Measurements from ENCODE around the gene ITGB6.
A peak's percentile ranks its signal among the peaks of the same experiment; 100 is the strongest.

Gene ITGB6

DNA sequence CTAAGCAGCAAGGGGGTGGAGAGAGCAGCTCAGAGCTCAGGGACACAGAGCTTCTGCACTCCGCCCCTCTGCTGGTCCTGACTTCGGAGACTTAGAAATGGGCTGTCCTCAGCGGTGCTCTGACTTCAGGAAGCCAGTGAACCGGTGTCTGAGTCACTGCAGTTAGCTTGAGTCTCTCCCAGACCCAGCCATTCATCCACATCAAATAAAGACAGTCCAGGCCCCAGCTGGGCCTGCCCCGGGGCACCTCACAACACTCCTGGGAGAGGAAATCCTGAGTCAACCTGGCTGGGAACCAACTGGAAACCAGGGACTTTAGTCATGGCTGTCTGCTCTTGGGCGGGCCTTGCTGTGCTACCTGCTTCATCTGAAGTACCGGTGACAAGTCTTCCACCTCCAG, 5.4 kb upstream of the ITGB6 start:
- peak overlapping the region; percentile 46 for H3K27ac ChIP-seq
- TF ChIP-seq, protein P1, sequence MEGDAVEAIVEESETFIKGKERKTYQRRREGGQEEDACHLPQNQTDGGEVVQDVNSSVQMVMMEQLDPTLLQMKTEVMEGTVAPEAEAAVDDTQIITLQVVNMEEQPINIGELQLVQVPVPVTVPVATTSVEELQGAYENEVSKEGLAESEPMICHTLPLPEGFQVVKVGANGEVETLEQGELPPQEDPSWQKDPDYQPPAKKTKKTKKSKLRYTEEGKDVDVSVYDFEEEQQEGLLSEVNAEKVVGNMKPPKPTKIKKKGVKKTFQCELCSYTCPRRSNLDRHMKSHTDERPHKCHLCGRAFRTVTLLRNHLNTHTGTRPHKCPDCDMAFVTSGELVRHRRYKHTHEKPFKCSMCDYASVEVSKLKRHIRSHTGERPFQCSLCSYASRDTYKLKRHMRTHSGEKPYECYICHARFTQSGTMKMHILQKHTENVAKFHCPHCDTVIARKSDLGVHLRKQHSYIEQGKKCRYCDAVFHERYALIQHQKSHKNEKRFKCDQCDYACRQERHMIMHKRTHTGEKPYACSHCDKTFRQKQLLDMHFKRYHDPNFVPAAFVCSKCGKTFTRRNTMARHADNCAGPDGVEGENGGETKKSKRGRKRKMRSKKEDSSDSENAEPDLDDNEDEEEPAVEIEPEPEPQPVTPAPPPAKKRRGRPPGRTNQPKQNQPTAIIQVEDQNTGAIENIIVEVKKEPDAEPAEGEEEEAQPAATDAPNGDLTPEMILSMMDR (IDR thresholded peaks at IDR 0.05): no peak
- H3K9ac ChIP-seq: no peak overlapping the region
- peaks cover 27% of the 10 kb centered on the region for H3K4me1 ChIP-seq
- no peak overlapping the region for H3K4me2 ChIP-seq (ENCODE audit: low read length)
- no peaks in the 10 kb centered on the region for H3K9me3 ChIP-seq (ENCODE audit: control insufficient read depth, low read length)
- no peaks in the 10 kb centered on the region for H3K36me3 ChIP-seq (ENCODE audit: control insufficient read depth, insufficient read depth, low read length)
- peak overlapping the region; percentile 84 for H2AFZ ChIP-seq
- no peaks in the 10 kb centered on the region for H3K27me3 ChIP-seq (ENCODE audit: control insufficient read depth, insufficient read depth, low read length)
- no peaks in the 10 kb centered on the region for H3K79me2 ChIP-seq
- no peak overlapping the region for H3K4me3 ChIP-seq (ENCODE audit: low read depth, low read length)

DNA sequence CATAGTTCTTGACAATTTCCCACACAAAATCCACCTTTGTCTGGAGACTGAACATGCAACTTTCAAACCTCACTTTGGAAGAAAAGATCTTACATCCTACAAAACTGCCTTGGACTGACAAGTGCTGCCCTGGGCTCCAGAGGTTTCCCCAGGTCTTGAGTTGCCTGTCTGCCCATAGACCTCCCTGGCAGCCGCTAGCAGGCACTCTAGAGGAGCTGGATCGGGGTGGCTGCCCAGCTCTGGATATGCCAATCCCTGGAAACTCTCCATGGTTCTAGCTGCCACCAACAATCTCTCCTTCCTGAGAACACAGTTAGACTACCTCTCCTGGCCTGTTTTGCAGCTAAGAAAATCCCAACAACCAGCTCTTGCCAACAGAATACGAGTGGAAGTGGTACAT, 3.4 kb upstream of the ITGB6 start:
- Histone ChIP-seq H3K79me2 (no peaks in the 10 kb centered on the region), H3K4me3 (ENCODE audit: low read depth, low read length) (no peak overlapping the region), H2AFZ (no peak overlapping the region), H3K4me2 (ENCODE audit: low read length) (no peak overlapping the region), H3K9ac (no peak overlapping the region), H3K4me1 (peaks cover 25% of the 10 kb centered on the region), H3K27ac (no peak overlapping the region), H3K9me3 (ENCODE audit: control insufficient read depth, low read length) (no peaks in the 10 kb centered on the region), H3K36me3 (ENCODE audit: control insufficient read depth, insufficient read depth, low read length) (no peaks in the 10 kb centered on the region), H3K27me3 (ENCODE audit: control insufficient read depth, insufficient read depth, low read length) (no peaks in the 10 kb centered on the region)
- TF ChIP-seq, protein P1 (IDR thresholded peaks at IDR 0.05): no peak

DNA sequence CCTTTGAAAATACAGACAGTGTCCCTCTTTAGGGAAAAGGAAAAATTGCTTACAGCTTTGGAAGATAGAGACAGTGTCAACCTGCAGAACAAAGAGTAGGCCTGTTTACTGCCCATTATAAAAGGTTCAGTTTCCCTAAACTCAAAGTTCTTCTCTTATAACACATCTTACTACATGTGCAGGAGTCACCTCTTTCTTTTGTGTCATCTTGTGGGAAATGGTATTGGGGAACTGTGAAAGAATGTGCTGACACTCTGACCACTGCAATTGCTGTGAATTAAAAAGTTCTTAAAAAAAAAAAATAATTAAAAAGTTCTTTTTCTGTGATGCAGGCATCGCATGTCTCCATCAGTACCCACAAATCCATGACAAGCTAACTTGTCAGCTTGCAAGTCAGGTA, 2.9 kb upstream of the ITGB6 start:
- H3K36me3 ChIP-seq (ENCODE audit: control insufficient read depth, insufficient read depth, low read length): no peaks in the 10 kb centered on the region
- H3K4me2 ChIP-seq (ENCODE audit: low read length): no peak overlapping the region
- no peak overlapping the region for H3K4me3 ChIP-seq (ENCODE audit: low read depth, low read length)
- H3K4me1 ChIP-seq: peaks cover 27% of the 10 kb centered on the region
- TF ChIP-seq, protein P1 (IDR thresholded peaks at IDR 0.05): no peak
- H2AFZ ChIP-seq: no peak overlapping the region
- peak overlapping the region; percentile 80 for H3K27ac ChIP-seq
- no peak overlapping the region for H3K9ac ChIP-seq
- H3K27me3 ChIP-seq (ENCODE audit: control insufficient read depth, insufficient read depth, low read length): no peaks in the 10 kb centered on the region
- no peaks in the 10 kb centered on the region for H3K79me2 ChIP-seq
- H3K9me3 ChIP-seq (ENCODE audit: control insufficient read depth, low read length): no peaks in the 10 kb centered on the region

DNA sequence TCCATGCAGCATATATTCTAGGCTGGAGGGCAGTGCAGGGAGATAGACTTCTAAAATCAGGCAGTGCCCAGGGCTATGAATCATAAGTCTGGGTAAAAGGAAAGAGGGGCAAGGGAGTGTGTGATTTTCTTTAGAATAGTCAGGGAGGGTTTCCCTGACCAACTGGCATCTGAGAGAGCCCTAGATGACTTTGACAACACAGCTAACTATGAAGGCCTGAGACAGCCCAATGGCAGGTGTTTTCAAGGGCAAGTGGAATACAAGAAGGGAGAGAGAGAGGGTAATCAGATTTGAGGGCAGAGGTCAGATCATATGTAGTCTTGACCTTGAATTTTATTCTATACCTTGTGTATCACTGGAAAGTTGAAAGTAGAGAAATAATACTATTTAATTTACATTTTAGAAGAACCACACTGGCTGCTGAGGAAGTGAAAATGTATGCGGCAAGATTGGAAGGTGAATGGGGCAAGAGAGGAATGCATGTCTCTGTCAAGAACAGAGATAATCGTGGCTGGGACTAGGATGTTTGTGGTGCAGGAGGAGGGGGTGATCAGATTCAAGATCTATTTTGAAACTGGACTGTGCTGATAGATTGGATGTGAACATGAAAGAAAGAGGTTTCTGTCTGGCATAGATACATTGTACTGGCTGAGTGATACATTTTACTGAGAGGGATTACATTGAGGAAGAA, 1.9 kb upstream of the ITGB6 start:
- H2AFZ ChIP-seq: peak overlapping the region; percentile 28
- no peak overlapping the region for H3K4me3 ChIP-seq (ENCODE audit: low read depth, low read length)
- no peaks in the 10 kb centered on the region for H3K36me3 ChIP-seq (ENCODE audit: control insufficient read depth, insufficient read depth, low read length)
- H3K79me2 ChIP-seq: no peaks in the 10 kb centered on the region
- TF ChIP-seq, protein P1 (IDR thresholded peaks at IDR 0.05): no peak
- no peak overlapping the region for H3K9ac ChIP-seq
- peak overlapping the region; percentile 33 for H3K4me2 ChIP-seq (ENCODE audit: low read length)
- H3K4me1 ChIP-seq: peaks cover 33% of the 10 kb centered on the region
- H3K9me3 ChIP-seq (ENCODE audit: control insufficient read depth, low read length): no peaks in the 10 kb centered on the region
- H3K27me3 ChIP-seq (ENCODE audit: control insufficient read depth, insufficient read depth, low read length): no peaks in the 10 kb centered on the region
- H3K27ac ChIP-seq: peak overlapping the region; percentile 80

DNA sequence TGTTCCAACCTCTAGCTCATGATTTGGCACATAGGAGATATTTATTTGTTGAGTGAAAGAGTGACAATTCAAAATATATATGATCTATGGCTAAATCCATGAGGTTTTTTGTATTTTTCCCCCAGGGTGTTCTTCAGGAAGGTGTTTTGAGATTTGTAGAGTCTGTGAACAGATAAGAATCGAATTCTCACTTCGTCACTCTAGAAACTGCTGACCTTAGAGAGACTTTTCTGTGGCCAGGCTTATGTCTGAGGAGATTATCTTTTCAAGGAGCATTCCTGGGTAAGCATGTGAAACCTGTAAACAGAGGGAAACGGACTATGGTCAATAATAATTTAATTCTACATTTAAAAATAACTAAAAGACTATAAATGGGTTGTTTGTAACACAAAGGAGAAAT, 849 bp upstream of the ITGB6 start:
- Histone ChIP-seq H2AFZ (peak overlapping the region; percentile 31), H3K9ac (no peak overlapping the region), H3K4me1 (peaks cover 38% of the 10 kb centered on the region), H3K4me2 (ENCODE audit: low read length) (peak overlapping the region; percentile 62), H3K4me3 (ENCODE audit: low read depth, low read length) (no peak overlapping the region), H3K27me3 (ENCODE audit: control insufficient read depth, insufficient read depth, low read length) (no peaks in the 10 kb centered on the region), H3K9me3 (ENCODE audit: control insufficient read depth, low read length) (no peaks in the 10 kb centered on the region), H3K27ac (peak overlapping the region; percentile 80), H3K79me2 (no peaks in the 10 kb centered on the region), H3K36me3 (ENCODE audit: control insufficient read depth, insufficient read depth, low read length) (no peaks in the 10 kb centered on the region)
- TF ChIP-seq, protein P1 (IDR thresholded peaks at IDR 0.05): no peak

All from parathyroid adenoma (tissue), 2 donors.